Activated CD4-positive, CD25-positive, alpha-beta regulatory T cell treated with anti-CD3 and anti-CD28 coated beads, Interleukin-2, amount 50 U/mL, for 72 hours (primary cell): ENCODE measurements around the gene SMIM11.
"Not testable (repeated sequence)": the region's sequence is repeated elsewhere in the genome, so short reads cannot be mapped to it uniquely, and the experiment has no call there.

ENCODE experiments used
- DNase-seq: peaks from one replicate; pipeline ENCODE4 v3.0.0; 2021

The SMIM11 gene

DNA sequence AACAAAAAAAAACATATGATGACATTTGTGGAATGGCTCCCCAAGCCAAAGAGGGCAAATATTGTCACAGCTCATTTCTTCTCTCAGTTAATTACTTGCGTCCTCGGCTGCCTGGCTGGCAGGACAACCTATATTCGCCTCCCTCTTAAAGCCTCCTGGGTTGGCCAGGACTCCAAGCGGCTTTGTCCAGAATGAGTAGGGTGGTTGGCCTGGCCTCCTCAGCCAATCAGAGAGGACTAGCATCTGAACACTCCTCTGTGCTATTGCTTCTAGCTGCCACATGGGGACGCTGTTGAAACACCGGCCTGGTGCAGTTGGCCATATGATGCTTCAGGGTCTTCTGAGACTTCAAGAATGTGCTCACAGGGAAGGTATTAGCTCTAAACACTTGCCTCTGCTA is 53.1 kb downstream of the SMIM11 start:
- not testable (repeated sequence) for DNase-seq

- DNase-seq: not testable (repeated sequence)
Observed at GRCh38 chr21:34429710-34430109, 54.4 kb downstream of the SMIM11 start.
